Psoas muscle (tissue), 8 donors: ENCODE results near the gene SQSTM1. TPM values are rescaled to one million over a fixed set of nuclear protein-coding genes. Genes with fewer than 3 reads are reported as not detected.
"Not testable (repeated sequence)": the region's sequence is repeated elsewhere in the genome, so short reads cannot be mapped to it uniquely, and the experiment has no call there.

Source experiments
- ATAC-seq, 4 donors: fragments of 200-7000 bp; cut with Tn5 transposase; one replicate each; pipeline ENCODE4 v1.9.1; 2020; ENCODE audit warnings: moderate library complexity in 3 of 4, mild to moderate bottlenecking in 2 of 4
- DNase-seq, 2 donors: peaks; one replicate each; pipeline ENCODE4 v3.0.0-alpha.2; 2020
- H3K27ac ChIP-seq: fragments of 200-600 bp; one replicate; pipeline ENCODE4 v1.8.0; 2022
- H3K27me3 ChIP-seq, 3 donors: fragments of 200-600 bp in 1 of 3; one replicate each; pipeline versions ENCODE4 v1.6.1 to v1.8.0; 2013 to 2022; ENCODE audit warnings: low read length in 2 of 3, mild to moderate bottlenecking in 2 of 3, moderate library complexity in 1 of 3; ENCODE audit not compliant: insufficient read depth in 3 of 3
- H3K36me3 ChIP-seq, 2 donors: fragments of 200-600 bp in 1 of 2; one replicate each; pipeline versions ENCODE4 v1.6.1 to v1.8.0; 2013 to 2022; ENCODE audit warnings: low read depth in 1 of 2, mild to moderate bottlenecking in 1 of 2, moderate library complexity in 1 of 2; ENCODE audit not compliant: insufficient read depth in 1 of 2
- H3K4me1 ChIP-seq: fragments of 200-600 bp; one replicate; pipeline ENCODE4 v1.8.0; 2022
- H3K4me3 ChIP-seq: fragments of 200-600 bp; one replicate; pipeline ENCODE4 v1.8.0; 2022; ENCODE audit warnings: mild to moderate bottlenecking
- H3K9me3 ChIP-seq: fragments of 200-600 bp; one replicate; pipeline ENCODE4 v1.8.0; 2022
- CTCF ChIP-seq: fragments of 200-600 bp; IDR thresholded peaks from one replicate; pipeline ENCODE4 v1.8.0; 2022; ENCODE audit warnings: antibody characterized with exemption
- WGBS, 3 donors: extraction: QIAGEN DNeasy Blood & Tissue Kit; methylation state at CpG; one replicate each; pipeline versions ENCODE4 v1.1.6 to v1.1.7; 2013; 5-methylcytosine and 5-hydroxymethylcytosine counted together
- intact Hi-C, 2 donors: fragments of 100-400 bp; cut with DNase I; formaldehyde crosslinking; loops; one replicate each; pipeline versions ENCODE4 v1.11.0 to v1.14.2; 2022
- polyA plus RNA-seq, 3 donors: library from polyadenylated mRNA; stranded (reverse); fragments of 200-250 nt; gene quantifications; one replicate each; pipeline ENCODE4 v1.2.3, GENCODE V29; 2013
- total RNA-seq, 4 donors: library from RNA; stranded (reverse); fragmentation: NEBNext Ultra II Directional in 2 of 4; extraction: Animal tissue kit (Norgen Biotek cat#: 25700) in 2 of 4; gene quantifications; one replicate each; pipeline versions ENCODE4 v1.2.1 to v1.2.4, GENCODE V29; 2021 to 2023
- donor health status: healthy with polysubstance abuse.
- donor health status: DM: no; HTN: no; CAD: no; lungs with moderate emphysema.
- donor health status: Bipolar disorder and iron deficiency.
- donor health status: healthy.
- donor health status: DM: yes; HTN: yes; CAD: no.
- donor health status: DM: no; HTN: no; CAD: no.
- donor health status: DM: no; HTN: no; CAD: no.
- donor health status: DM: yes; HTN: yes; CAD: no.

The SQSTM1 gene
- total and polyA plus RNA-seq, 7 donors: 463 to 1,199 (median 707) TPM

- WGBS, 3 donors: 70 to 76% (median 70%) methylated on average over 8 of the region's 8 CpGs
- no peak overlapping the region for H3K4me3 ChIP-seq
- ATAC-seq: peak in 2 of 4 donors; percentile 6 to 17
- no peak for TF ChIP-seq CTCF
- H3K27ac ChIP-seq: peak overlapping the region; percentile 63
- peaks cover 15 to 87% of the 10 kb centered on the region in 2 donors for H3K36me3 ChIP-seq
- H3K9me3 ChIP-seq: no peaks in the 10 kb centered on the region
- peaks cover 60% of the 10 kb centered on the region for H3K4me1 ChIP-seq
- H3K27me3 ChIP-seq: no peaks in the 10 kb centered on the region
- intact Hi-C loops: no loop called here
- no peak for DNase-seq
Measured at GRCh38 chr5:179834120-179834519, 13.4 kb downstream of the SQSTM1 start.

- H3K27ac ChIP-seq, DNase-seq, H3K9me3 ChIP-seq, ATAC-seq, H3K4me3 ChIP-seq, H3K27me3 ChIP-seq, intact Hi-C loops: not testable (repeated sequence)
- peaks cover 58% of the 10 kb centered on the region for H3K4me1 ChIP-seq
- WGBS, 3 donors: 87 to 96% (median 93%) methylated on average over 14 to 23 of the region's 28 CpGs
- peaks cover 15 to 85% of the 10 kb centered on the region in 2 donors for H3K36me3 ChIP-seq
Measured at GRCh38 chr5:179834871-179835270, 14.2 kb downstream of the SQSTM1 start.

GRCh38 chr5:179836225-179837019, 15.7 kb downstream of the SQSTM1 start:
- H3K9me3 ChIP-seq: no peaks in the 10 kb centered on the region
- peaks cover 15 to 69% of the 10 kb centered on the region in 2 donors for H3K36me3 ChIP-seq
- ATAC-seq (peak in 2 of 4 donors; percentile 9 to 34), DNase-seq (peak in 1 of 2 donors; percentile 74)
- peaks cover 44% of the 10 kb centered on the region for H3K4me1 ChIP-seq
- no peak overlapping the region for H3K4me3 ChIP-seq
- peak overlapping the region; percentile 76 for H3K27ac ChIP-seq
- intact Hi-C loops: no loop called here
- no peak for TF ChIP-seq CTCF
- no peaks in the 10 kb centered on the region for H3K27me3 ChIP-seq
- WGBS, 3 donors: 74 to 84% (median 75%) methylated on average over 19 of the region's 19 CpGs

GRCh38 chr5:179837076-179838011, 16.6 kb downstream of the SQSTM1 start:
- peaks cover 38% of the 10 kb centered on the region for H3K4me1 ChIP-seq
- ATAC-seq (no peak), DNase-seq (no peak)
- H3K27me3 ChIP-seq: no peaks in the 10 kb centered on the region
- H3K36me3 ChIP-seq: peaks cover 11 to 60% of the 10 kb centered on the region in 2 donors
- no peaks in the 10 kb centered on the region for H3K9me3 ChIP-seq
- 79 to 85% (median 81%) methylated on average over 15 of the region's 15 CpGs for WGBS, 3 donors
- H3K27ac ChIP-seq: peak overlapping the region; percentile 76
- intact Hi-C loops: no loop called here
- no peak for TF ChIP-seq CTCF
- H3K4me3 ChIP-seq: no peak overlapping the region
